Measurements from ENCODE around the gene RAD23A.

- TF ChIP-seq YY1 (IDR thresholded peaks at IDR 0.05; ENCODE audit: low read depth) (no peak), FOXM1 (IDR thresholded peaks at IDR 0.05; ENCODE audit: borderline replicate concordance, low read depth) (no peak), CREB1 (IDR thresholded peaks at IDR 0.05; ENCODE audit: low read depth) (no peak), RAD21 (IDR thresholded peaks at IDR 0.05; ENCODE audit: low read depth) (no peak), EP300 (IDR thresholded peaks at IDR 0.05; ENCODE audit: borderline replicate concordance) (no peak), REST (IDR thresholded peaks at IDR 0.05; ENCODE audit: low read depth) (no peak), NFIC (IDR thresholded peaks at IDR 0.05) (no peak), ZBTB7A (IDR thresholded peaks at IDR 0.05; ENCODE audit: low read depth) (no peak), USF1 (IDR thresholded peaks at IDR 0.05) (no peak), CEBPB (IDR thresholded peaks at IDR 0.05) (no peak), MAX (IDR thresholded peaks at IDR 0.05) (no peak), TAF1 (IDR thresholded peaks at IDR 0.05; ENCODE audit: low read depth) (no peak)
These were observed 1.3 kb downstream of the RAD23A start for GRCh38 chr19:12946731-12947496.
